HG03571 (cell line): ENCODE data around the gene S100A7.
"Not testable (repeated sequence)": the region's sequence is repeated elsewhere in the genome, so short reads cannot be mapped to it uniquely, and the experiment has no call there.

Source experiments
- ATAC-seq: cut with Tn5 transposase; IDR thresholded peaks from one replicate; pipeline ENCODE4 v1.9.1; 2021; ENCODE audit not compliant: unreplicated experiment

Gene S100A7

DNA sequence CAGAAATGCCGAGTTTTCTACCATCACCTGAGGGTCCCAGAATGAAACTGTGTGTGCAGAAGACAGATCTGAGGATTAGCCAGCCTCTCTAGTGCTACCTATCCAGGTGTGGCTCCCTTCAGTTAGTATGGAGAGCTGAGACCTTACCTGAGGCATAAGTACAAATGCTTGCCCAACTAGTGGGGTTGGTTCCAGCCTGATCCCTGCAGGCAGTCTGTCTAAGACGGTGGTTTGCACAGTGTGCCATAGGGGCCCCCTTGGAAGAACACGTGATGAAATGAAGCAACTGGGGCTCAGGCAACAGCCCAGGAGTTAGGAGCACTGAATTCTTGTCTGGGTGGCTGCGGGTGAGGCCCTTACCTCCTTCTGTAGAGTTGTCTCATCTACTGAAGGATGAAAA, 28.5 kb downstream of the S100A7 start:
- no peak for ATAC-seq

DNA sequence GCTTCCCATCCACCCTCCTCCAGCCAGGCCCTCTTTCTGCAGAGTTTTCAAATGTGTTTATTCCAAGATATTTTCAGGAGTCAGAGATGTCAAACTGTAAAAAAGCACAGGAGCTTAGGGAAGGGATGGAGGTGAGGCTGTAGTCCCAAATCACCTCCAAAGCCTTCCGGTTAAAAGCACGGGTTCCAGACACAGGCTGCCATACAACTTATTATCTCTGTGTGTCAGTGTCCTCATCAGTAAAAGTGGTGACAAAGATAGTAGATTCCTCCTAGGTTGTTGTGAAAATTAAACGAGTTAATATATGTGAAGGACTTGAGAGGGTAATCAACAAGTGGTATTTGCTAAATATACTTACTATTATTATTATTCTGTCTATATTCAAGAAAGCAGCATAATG, 29.0 kb downstream of the S100A7 start:
- ATAC-seq, result no peak

DNA sequence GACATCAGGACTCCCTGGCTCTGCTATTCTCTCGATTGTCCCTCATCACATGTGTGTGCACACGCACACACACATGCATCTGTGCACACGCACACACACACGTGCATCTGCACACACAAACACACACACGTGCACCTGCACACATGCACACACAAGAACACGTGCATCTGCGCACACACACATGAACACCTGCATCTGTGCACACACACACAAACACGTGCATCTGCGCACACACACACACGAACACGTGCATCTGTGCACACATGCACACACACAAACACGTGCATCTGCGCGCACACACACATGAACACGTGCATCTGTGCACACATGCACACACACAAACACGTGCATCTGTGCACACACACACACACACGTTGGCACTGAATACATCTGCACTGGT, 29.4 kb downstream of the S100A7 start:
- ATAC-seq, result no peak

DNA sequence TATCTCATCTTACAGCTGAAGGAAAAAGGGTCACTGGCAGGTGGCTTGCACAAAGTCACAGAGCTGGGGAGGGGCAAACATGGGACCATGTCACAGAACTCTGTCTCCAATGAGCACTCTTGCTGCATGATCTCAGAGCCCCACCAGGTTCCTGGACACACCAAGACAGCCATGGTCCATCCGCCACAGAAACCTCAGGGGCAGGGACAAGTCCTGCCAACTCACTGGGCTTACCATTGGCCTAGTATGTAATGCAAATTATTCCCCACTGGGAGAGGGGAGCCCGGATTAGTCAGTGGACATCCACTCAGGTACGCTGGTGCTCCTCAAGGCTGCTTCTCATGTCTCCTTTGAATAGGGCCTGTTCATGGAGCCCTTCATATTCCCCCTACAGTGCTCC, 29.9 kb downstream of the S100A7 start:
- ATAC-seq, result no peak

DNA sequence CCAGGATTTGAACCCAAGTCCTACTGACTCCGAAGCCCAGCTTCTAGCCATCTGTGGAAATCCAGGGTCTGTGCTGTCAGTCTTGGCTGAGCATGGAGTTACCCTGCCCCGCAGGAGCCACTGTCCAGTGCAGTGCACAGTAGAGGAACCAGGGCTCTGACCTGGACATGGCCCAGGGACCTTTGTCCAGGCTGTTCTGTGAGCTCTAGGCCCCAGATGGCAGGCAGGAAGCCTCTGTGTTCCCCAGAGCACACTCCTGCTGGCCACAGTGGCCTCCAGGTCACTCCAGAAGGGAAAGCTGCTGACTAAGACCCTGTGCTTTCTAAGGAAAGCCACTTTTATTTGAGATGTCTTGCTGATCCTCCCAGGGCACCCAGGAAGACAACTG, 30.3 kb downstream of the S100A7 start:
- ATAC-seq, result no peak

DNA sequence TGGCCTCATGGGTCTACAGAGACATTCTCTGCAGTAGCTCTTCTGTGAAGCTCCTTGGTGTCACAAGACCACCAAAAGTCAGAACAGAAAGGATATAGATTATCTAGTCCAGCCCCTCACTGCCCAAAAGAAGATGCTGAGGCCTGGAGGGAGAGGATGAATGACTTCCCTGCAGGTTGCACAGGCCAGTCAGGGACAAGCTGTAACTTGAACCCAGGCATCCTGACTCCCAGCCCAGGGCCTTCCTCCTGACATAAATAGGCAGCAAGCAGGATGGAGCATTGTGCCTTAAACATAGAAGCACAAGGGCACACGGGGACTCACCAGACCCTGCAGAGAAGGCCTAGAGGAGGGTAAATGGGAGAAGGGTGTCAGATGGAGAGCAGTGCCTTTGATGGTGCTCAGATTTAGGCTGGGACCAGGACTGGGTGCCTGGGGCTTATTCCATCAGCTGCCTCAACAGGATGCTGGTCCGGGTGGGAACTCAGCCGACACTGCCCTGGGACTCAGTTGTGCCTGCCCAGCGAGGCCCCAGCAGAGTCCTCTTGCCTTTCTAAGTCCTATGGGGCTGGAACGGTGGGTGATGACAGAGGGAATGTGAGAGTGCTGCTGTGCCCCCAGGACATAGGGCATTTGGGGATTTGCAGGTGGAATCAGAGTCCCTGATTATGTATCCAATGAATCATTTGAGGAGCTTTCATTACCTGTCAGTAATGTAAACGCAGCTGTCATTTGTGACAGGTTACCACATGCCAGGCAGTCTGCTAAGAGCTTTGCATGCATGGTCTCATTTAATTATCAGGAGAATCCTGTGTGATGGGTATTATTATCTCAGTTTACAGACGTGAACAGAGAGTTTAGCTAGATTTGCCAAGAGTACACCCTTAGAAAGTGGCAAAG, 30.9 kb downstream of the S100A7 start:
- no peak for ATAC-seq

DNA sequence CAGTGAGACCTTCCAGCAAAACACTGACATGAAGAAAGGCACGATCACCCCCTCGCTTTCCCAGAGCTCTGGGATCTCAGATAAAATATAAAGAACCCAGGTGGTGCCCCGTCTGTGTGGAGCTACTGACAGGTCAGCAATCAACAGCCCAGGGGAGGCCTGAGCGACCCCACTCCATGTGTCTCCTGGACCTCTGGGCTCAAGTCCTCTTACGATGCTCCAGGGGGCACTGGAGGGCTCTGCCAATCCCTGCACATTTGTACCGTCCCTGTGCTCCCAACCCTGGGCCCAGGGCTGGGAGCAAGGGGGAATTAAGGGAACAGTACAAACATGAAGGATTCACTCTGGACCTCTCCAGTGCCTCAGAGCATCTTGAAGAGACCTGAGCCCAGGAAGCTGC, 31.7 kb downstream of the S100A7 start:
- ATAC-seq, result no peak

DNA sequence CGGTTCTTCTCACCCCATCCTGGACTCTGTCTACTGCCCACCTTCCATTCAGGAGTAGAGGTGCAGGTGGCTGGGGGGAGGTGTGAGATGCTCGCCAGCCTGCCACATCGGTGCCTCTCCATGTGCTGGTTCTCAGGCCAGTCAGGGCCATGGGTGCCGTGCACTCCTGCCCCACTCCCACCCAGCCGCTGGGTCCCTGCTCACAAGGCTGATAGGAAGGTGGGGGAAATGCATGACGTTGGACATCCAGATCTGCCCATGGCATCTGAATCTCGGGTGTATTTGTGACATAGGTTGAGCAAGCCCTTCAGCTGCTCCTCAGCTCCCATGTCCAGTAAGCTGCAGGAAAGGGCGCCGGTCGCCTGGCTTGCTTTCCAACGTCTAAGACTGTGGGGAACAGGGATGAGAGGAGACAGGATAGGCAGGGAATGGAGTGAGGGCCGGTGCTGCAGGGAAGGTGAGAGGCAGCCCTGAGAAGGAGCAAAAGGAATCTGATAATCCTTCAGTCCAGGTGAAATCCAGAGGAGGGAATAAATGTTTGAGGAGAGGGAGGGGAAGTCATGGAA, 32.3 kb downstream of the S100A7 start:
- ATAC-seq, result no peak

DNA sequence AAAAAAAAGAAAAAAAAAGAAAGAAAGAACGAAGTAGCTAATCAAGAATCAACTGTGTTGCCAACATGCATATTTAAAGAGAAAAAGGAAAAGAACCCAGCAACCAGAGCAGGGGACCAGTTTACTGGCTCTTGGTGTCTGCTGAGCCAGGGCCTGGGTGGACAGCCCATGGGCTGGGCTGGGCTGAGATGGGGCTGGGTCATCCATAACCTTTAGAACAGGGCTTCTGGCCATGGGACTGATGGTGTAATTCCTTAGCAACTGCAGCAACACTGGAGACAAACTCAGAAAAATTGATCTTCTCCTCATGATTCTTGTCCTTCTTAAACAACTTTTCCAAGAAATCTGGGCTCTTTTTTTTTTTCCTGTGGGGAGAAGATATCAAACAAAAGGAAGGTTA, 33.6 kb downstream of the S100A7 start:
- ATAC-seq, result no peak

DNA sequence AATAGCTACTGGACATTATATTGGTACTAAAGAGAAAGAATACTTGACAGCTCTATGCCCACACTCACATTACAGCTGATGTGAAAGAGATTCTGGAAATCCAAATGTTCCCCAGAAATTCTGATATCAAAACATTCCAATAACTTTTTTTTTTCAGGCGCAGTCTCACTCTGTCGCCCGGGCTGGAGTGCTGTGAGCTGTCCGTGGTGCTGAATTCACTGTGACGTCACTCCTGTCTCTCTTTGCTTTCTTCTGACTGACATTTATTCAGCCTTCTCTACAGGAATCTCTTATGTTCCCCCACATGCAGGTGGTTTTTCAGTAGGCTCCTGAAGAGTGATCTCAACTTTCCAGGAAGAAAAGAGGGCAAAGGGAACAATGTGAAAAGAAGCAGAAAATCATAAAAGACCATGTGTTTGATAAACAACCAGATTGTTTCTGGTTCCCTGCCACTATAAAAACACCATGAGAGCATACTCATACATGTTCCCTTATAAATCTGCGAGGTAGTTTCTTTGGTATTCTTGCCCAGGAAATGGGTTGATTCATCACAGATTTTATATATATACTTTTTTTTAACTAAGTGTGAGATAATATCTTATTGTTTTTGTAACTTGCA, 37.9 kb downstream of the S100A7 start:
- no peak for ATAC-seq

DNA sequence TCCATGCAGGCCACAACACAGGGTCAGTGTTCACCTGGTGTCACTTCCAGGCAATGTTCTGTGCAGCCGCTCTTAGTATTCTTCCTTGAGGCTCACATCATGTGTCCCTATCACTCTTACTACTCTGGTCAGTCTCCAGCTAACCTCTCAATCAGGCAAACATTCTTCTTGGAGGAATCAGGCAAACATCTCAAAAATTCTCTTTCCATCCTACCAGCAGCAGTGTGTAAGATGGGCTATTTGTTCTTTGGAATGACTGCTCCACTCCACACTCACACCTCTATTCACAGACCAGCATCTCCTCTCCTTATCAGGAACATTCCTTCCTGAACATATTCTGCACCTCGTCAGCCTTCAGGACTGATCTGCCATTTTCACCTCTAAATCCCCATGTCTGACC, 40.1 kb downstream of the S100A7 start:
- no peak for ATAC-seq

DNA sequence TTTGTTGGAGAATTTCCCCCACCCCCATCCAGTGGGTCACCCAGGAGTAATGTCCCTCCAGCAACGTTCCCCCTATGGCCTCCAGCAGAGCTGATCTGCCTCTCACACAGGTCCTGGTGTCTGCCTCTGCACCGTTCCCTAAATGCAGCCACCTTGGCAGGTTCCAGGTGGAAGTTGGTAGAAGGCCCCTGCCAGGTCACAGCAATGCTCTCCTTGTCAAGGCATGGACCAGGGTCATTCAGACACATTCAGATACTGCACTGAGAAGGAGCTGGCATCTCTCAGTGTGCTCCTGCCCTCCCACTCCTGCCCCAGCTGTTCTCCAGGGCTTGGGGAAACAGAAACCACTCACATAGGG, 41.0 kb downstream of the S100A7 start:
- not testable (repeated sequence) for ATAC-seq

DNA sequence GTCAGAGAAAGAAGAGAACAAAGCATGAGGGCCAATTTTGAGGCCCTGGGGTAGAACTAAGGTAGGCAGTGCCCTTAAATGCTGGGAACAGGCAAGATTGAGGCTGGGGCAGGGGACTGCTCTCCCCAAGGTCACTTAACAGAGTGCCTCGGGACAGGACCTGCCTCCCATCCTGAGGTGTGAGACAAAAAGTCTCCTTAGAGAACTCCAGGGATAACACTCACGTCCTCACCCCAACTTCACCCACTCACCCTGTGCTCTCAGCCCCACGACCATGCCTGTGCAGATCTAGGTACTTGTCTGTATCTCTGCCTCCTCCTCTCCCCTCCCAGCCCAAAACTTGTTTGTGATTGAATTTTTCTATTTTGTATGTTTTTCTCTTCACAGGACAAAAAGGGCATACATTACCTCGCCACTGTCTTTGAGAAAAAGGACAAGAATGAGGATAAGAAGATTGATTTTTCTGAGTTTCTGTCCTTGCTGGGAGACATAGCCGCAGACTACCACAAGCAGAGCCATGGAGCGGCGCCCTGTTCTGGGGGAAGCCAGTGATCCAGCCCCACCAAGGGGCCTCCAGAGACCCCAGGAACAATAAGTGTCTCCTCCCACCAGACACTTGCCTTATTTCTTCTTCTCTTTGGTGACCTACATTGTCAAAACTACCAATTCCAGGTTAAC, 41.6 kb downstream of the S100A7 start:
- not testable (repeated sequence) for ATAC-seq

DNA sequence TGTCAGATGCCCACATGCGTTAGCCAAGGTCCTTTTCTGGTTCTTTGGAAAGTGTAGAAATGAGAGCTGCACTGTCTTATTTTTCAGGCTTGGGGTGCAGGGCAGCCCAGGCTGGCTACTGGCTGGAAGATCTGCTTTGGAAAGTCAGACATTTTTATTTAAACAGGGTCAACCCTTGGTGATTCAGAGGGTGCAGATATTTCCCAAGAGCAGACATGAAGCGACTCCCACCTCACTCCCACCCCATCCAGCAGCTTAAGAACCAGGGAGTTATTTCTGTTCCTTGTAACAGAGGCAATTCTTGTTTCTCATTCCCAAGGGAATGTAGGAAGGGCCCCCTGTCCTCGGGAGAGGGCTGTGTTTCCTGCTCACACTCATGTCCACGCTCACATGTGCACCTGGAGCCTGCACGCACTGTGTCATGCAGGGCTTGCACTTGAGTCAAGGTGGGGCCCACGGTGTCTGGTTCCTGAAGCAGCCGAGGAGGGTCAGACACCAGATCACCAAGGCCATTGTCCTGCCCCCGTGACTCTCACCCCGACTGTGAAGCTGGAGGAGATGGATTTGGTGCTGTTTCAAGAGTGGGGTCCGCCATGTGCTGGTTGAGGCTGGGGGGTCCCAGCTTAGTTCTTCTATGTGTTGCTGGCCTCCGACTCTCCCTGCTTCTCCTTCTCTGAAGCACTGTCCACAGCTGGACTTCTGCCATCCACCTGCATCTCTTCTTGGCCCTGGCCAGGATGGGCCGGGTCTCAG, 43.1 kb downstream of the S100A7 start:
- ATAC-seq, result no peak

DNA sequence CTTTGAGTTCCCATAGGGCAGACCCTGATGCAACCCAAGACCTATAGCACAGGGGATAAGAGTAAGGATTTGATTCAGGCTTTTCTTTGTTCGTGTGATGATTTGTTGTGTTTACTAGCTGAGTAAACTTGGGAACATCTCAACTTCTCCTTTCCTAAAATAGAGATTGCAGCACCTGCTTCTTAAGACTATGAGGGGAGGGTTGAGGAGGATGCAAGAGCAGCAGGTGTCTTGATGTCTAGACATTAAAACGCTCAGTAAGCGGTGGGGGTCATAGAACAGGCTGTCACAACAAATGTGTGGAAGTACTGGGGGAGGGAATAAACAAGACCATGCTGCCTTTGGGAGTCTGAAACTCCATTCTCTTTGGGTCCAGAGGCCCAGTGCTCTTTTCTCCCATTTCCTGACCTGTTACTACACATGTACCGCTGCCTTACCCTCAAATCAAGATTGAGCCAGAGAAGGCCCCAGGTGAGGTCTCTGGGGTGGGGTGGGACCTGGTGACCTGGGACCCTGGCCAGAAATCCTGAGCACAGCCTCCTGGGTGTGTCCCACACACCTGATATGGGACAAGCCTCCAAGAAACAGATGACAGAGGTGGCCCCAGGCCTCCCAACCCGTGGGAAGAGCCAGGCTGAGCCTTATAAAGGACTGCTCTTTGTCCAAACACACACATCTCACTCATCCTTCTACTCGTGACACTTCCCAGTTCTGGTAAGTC, 44.4 kb downstream of the S100A7 start, which contains the start of gene S100A7A:
Gene S100A7A, plus strand, starts transcription at position 671 of the 721 bp plus-strand sequence. CDS start 1,563 bp downstream, outside the sequence.
- ATAC-seq, result no peak

DNA sequence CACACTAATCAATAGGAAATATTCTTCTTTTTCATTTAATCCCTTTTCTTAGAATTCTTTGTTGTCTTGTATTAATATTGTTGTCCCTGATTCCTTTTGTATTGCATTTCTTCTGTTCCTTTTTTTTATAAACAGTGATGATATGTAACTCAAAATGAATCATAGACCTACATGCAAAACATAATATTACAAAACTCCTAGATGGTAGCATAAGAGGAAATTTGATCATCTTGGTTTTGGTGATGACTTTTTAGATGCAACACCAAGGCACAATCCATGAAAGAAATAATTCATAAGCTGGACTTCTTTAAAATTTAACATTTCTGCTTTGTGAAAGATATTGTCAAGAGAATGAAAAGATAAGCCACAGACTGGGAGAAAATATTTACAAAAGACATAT, 46.5 kb downstream of the S100A7 start:
- not testable (repeated sequence) for ATAC-seq
